Stomach smooth muscle (tissue), 2 donors: Measurements from ENCODE around the gene TAP1.
A peak's percentile ranks its signal among the peaks of the same experiment; 100 is the strongest.

Experiments
- H3K27ac ChIP-seq: one replicate; pipeline ENCODE4 v1.7.0; 2013; ENCODE audit warnings: mild to moderate bottlenecking, low read length, inconsistent platforms
- H3K27me3 ChIP-seq, 2 donors: one replicate each; pipeline ENCODE4 v1.7.0; 2013; ENCODE audit warnings: low read length in 2 of 2; ENCODE audit not compliant: insufficient read depth in 2 of 2, control insufficient read depth in 1 of 2
- H3K36me3 ChIP-seq, 2 donors: one replicate each; pipeline ENCODE4 v1.7.0; 2013; ENCODE audit warnings: low read length in 2 of 2; ENCODE audit not compliant: control insufficient read depth in 2 of 2, insufficient read depth in 2 of 2
- H3K4me1 ChIP-seq: one replicate; pipeline ENCODE4 v1.7.0; 2013; ENCODE audit warnings: low read length; ENCODE audit not compliant: control insufficient read depth, insufficient read depth
- H3K4me3 ChIP-seq, 2 donors: one replicate each; pipeline ENCODE4 v1.7.0; 2013; ENCODE audit warnings: low read length in 2 of 2
- H3K9ac ChIP-seq, 2 donors: one replicate each; pipeline ENCODE4 v1.7.0; 2013; ENCODE audit warnings: low read length in 2 of 2, mild to moderate bottlenecking in 1 of 2
- H3K9me3 ChIP-seq, 2 donors: one replicate each; pipeline ENCODE4 v1.7.0; 2013; ENCODE audit warnings: low read length in 2 of 2; ENCODE audit not compliant: control insufficient read depth in 2 of 2
- donor health status: healthy.
- donor health status: Pancreatic carcinoma.

TAP1 gene

DNA sequence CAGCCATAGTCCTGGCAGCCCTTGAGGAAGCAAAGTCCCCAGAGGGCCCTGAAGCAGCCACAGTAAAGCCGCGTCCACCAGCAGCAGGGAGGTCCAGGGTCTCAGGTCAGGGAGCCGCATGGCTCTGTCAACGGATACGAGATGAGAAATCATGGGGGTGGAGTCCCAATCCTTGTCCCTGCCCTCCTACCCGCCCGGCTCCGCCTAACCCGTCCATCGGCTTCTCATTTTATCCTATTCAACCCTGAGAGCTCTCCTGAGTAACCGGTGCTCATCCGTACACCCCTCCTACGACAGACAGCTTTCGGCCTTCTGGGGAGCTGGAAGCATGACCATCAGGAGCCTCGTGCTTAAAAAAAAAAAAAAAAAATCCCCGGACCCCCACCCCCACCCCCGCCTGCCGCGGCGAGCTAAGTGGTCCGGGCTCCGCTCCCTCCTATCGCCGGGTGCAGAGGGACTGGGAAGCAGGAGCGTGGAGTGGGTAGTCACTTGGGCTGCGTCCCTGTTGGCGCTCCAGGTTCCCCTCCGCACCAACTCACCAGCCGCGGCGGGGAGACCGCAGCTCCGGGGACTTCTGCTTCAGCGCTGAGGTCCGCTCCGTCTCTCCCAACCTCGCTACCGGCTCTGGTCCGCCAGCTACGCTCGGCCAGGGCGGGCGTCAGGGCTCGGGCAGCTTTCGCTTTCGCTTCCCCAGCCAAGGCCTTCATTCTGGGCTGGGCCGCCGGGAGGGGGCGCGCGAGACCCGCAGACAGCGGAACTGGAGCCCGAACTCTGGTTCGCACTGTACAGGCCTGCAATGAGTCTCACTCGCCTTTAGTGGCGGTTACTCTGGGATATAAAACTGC is 15.2 kb downstream of the TAP1 start, which contains the start of gene TAP2:
TSS of gene TAP2 (minus strand) at position 626 of the 845 bp plus-strand sequence. CDS start at position 120, 506 bp downstream.
- peak within 1 kb of the TSS; percentile 84 for H3K27ac ChIP-seq
- H3K36me3 ChIP-seq = peaks cover 4 to 19% of the 10 kb centered on the region in 2 donors
- peak within 1 kb of the TSS; percentile 55 to 89 for H3K4me3 ChIP-seq
- H3K9me3 ChIP-seq = no peaks in the 10 kb centered on the region
- peak within 1 kb of the TSS; percentile 52 to 79 for H3K9ac ChIP-seq
- no peaks in the 10 kb centered on the region for H3K27me3 ChIP-seq
- peaks cover 16% of the 10 kb centered on the region for H3K4me1 ChIP-seq

DNA sequence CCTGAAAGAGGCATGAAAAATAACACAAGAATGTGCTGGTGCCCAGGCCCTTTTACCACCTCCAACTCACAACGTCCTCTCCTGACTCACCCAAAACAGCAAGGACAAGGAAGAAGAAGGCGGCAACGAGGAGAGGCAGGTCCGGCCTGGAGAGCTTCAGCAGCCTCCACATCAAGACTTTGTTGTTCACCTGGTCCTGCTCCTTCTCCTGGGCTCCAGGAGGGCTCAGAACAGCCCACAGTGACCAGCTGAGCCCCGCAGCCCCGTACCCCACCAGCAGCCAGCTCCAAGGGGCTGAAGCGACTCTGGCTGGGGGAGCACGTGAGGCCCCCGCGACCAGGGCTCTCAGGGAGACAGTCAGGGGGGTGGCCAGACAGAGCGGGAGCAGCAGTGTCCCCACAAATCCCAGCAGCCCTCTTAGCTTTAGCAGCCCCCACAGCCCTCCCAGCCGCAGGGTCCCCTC is 15.8 kb downstream of the TAP1 start:
- Histone ChIP-seq H3K4me3 (peak overlapping the region; percentile 55 to 89), H3K27ac (peak overlapping the region; percentile 84), H3K9ac (peak overlapping the region; percentile 52 to 79), H3K4me1 (peaks cover 10% of the 10 kb centered on the region), H3K36me3 (peaks cover 4 to 19% of the 10 kb centered on the region in 2 donors), H3K9me3 (no peaks in the 10 kb centered on the region), H3K27me3 (no peaks in the 10 kb centered on the region)

DNA sequence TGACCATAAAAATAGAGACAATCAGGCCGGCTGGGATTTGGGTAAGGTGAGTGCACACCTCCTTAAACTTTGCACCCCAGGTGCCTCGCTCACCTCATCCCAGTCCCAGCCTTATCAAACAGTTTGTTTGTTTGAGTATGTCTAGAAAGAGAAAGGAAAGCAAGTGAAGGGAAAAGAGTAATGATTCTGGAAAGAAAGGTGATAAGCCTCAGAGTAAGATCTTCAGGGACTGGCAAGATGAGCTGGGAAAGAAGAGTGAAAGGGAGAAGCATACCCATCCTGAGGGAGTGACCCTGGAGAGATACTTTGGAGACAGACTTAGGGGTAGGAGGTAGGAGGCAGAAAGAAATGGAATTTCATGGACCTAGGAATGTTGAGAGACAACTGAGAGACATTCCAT is 16.6 kb downstream of the TAP1 start:
- Histone ChIP-seq H3K36me3 (peaks cover 4 to 14% of the 10 kb centered on the region in 2 donors), H3K9me3 (no peaks in the 10 kb centered on the region), H3K4me1 (peaks cover 9% of the 10 kb centered on the region), H3K4me3 (no peak overlapping the region), H3K27ac (no peak overlapping the region), H3K9ac (no peak overlapping the region), H3K27me3 (no peaks in the 10 kb centered on the region)

DNA sequence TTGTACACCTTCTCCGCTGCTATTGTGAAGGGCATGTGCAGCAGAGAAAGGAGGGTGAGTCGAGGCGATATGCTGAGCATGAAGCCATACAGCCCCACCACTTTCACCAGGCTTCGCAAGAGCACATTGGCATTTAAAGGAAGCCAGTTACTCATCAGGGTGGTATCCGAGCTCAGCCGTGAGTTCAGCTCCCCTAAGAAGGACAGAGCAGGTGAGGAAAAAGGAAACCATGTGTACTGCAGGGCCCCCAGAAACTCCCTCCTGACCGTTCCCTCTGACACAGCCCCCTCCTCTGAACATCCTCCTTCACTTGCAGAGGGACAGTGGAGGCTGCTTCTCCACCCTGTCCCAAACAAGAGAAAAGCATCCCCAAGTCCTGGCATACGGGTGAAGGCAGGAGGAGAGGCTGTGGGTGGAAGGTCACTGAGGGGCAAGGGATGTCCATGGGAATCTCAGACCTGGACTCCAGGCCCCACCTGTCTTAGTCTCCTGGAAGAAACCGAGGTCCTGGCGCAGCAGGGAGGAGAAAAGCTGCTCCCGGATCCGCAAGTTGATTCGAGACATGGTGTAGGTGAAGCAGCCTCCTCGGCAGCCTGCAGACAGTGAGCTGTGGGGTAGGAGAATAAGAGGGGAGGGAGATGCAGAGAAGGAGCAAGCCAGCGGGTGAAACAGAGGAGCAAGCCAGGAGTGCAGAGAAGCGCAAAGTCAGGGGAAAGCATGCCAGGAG is 18.2 kb downstream of the TAP1 start:
- Histone ChIP-seq H3K9me3 (no peaks in the 10 kb centered on the region), H3K4me1 (peaks cover 9% of the 10 kb centered on the region), H3K27ac (no peak overlapping the region), H3K4me3 (no peak overlapping the region), H3K36me3 (peaks cover 3 to 14% of the 10 kb centered on the region in 2 donors), H3K27me3 (no peaks in the 10 kb centered on the region), H3K9ac (no peak overlapping the region)

DNA sequence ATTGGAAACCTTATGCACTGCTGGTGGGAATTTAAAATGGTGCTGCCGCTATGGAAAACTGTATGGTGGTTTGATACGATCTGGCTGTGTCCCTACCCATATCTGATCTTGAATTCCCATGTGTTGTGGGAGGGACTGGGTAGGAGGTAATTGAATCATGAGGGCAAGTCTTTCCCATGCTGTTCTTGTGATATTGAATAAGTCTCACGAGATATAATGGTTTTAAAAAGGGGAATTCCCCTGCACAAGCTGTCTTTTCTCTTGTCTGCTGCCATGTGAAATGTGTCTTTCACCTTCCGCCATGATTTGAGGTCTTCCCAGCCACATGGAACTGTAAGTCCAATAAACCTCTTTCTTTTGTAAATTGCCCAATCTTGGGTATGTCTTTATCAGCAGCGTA is 19.8 kb downstream of the TAP1 start:
- H3K27ac ChIP-seq = no peak overlapping the region
- no peaks in the 10 kb centered on the region for H3K27me3 ChIP-seq
- H3K9ac ChIP-seq = no peak overlapping the region
- no peaks in the 10 kb centered on the region for H3K9me3 ChIP-seq
- H3K36me3 ChIP-seq = peaks cover 17 to 29% of the 10 kb centered on the region in 2 donors
- no peak overlapping the region for H3K4me3 ChIP-seq
- H3K4me1 ChIP-seq = peaks cover 9% of the 10 kb centered on the region

DNA sequence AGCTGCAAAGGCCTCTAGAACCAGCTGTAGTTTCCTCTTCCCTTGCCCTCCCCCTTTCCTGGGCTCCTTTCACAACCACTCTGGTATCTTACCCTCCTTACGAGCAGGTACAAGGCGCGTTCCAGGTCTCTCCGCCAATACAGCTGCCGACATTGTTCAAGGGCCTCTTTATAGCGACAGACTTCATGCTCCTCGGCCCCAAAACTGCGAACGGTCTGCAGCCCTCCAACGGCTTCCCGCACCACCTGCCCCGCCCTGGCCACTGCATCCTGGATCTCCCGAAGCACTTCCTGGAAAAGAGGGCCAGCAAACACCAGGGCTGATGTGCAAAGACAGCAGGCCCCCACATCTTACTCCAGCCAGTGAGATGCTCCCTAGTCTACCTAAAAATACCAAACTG is 21.0 kb downstream of the TAP1 start:
- H3K27me3 ChIP-seq = no peaks in the 10 kb centered on the region
- no peaks in the 10 kb centered on the region for H3K9me3 ChIP-seq
- H3K27ac ChIP-seq = no peak overlapping the region
- no peak overlapping the region for H3K4me3 ChIP-seq
- H3K4me1 ChIP-seq = peaks cover 3% of the 10 kb centered on the region
- H3K9ac ChIP-seq = no peak overlapping the region
- peaks cover 17 to 29% of the 10 kb centered on the region in 2 donors for H3K36me3 ChIP-seq

DNA sequence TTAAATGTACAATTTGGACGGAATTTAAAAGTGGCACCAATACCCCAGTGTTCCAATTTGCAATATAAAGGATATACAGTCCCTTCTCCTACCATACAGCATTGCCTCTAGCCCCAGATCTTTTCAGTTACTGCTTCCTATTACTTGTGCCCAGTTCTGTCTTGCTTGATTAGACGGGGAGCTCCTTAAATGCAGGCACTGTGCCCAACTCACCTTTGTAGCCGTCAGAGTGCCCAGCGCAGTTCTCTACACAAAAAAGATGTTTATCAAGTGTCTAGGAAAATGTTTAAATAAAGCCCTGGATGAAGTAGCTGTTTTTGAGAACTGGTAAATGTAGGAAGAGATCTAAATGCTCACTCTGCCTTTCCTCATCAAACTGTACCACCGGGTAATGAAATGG is 22.6 kb downstream of the TAP1 start:
- Histone ChIP-seq H3K4me1 (no peaks in the 10 kb centered on the region), H3K27me3 (no peaks in the 10 kb centered on the region), H3K9me3 (no peaks in the 10 kb centered on the region), H3K9ac (no peak overlapping the region), H3K36me3 (peaks cover 17 to 29% of the 10 kb centered on the region in 2 donors), H3K4me3 (no peak overlapping the region), H3K27ac (no peak overlapping the region)

DNA sequence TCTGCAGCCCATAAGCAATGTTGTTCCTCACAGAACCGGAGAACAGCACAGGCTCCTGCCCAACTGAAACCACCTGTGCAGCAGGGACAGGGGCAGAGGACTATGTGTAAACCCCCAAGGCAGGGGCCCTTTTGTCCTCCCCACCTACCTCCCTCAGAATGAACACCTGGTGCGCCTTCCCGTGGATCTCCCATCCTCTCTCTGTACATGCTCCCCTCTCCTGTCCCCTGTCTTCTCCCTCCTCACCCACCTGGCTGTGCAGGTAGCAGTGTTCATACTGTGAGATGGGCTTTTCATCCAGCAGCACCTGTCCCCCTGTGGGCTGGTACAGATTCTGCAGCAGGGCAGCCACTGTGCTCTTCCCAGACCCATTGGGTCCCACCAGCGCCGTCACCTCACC is 23.5 kb downstream of the TAP1 start:
- no peaks in the 10 kb centered on the region for H3K4me1 ChIP-seq
- no peaks in the 10 kb centered on the region for H3K27me3 ChIP-seq
- H3K27ac ChIP-seq = no peak overlapping the region
- H3K9me3 ChIP-seq = no peaks in the 10 kb centered on the region
- no peak overlapping the region for H3K4me3 ChIP-seq
- no peak overlapping the region for H3K9ac ChIP-seq
- peaks cover 17 to 23% of the 10 kb centered on the region in 2 donors for H3K36me3 ChIP-seq

DNA sequence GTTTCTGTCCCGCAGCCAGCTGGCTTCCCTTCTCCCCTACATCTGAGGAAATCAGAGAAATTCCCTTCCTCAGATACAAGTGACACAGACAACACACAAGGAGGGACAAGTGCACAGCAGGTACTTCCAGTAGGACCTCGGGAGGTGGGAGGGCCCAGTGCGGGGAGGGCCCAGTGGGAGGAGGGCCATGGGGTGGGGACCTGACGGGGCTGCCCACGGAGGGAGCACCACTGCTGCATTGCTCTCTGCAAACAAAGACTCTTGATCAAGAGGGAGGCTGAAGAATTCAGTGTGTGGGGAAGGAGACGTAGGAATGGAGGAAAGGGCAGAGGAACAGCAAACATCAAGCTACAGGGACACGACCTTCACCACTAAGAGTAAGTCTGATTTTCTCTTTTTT is 24.0 kb downstream of the TAP1 start:
- no peaks in the 10 kb centered on the region for H3K4me1 ChIP-seq
- H3K9ac ChIP-seq = no peak overlapping the region
- H3K9me3 ChIP-seq = no peaks in the 10 kb centered on the region
- no peaks in the 10 kb centered on the region for H3K27me3 ChIP-seq
- peaks cover 17 to 21% of the 10 kb centered on the region in 2 donors for H3K36me3 ChIP-seq
- no peak overlapping the region for H3K27ac ChIP-seq
- H3K4me3 ChIP-seq = no peak overlapping the region

DNA sequence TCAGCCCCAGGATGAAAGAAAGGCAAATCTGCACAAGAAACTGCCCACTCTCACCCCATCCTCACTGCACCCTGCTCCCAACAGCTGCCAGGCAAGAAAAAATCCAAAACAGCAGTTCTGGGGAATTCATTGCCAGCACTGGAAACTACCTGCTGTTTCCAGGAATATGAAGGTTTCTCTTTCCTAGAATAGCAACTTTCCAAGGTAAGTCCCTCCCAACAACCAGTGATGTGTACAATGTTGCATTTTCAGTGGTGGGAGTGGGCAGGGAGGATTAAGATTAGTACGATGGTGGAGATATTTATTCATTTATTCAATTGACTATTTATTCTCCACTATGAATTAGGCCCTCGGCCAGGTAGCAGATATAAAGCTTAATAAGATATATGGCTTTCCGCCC is 26.5 kb downstream of the TAP1 start:
- no peak overlapping the region for H3K27ac ChIP-seq
- no peaks in the 10 kb centered on the region for H3K4me1 ChIP-seq
- H3K4me3 ChIP-seq = no peak overlapping the region
- no peaks in the 10 kb centered on the region for H3K9me3 ChIP-seq
- peaks cover 17 to 21% of the 10 kb centered on the region in 2 donors for H3K36me3 ChIP-seq
- H3K27me3 ChIP-seq = no peaks in the 10 kb centered on the region
- H3K9ac ChIP-seq = no peak overlapping the region
